ENCODE data around the gene PTPRG.

Gene PTPRG

GRCh38 chr3:62193586-62194345 is 632.4 kb downstream of the PTPRG start:
- no peak overlapping the region for H3K4me3 ChIP-seq
- H3K27ac ChIP-seq, result no peak overlapping the region

GRCh38 chr3:62197350-62198012 is 636.1 kb downstream of the PTPRG start:
- no peak overlapping the region for H3K27ac ChIP-seq
- no peak overlapping the region for H3K4me3 ChIP-seq

- H3K4me3 ChIP-seq, result no peak overlapping the region
- no peak overlapping the region for H3K27ac ChIP-seq
Observed at GRCh38 chr3:62199126-62199525, 637.8 kb downstream of the PTPRG start.

GRCh38 chr3:62201438-62202035 is 640.2 kb downstream of the PTPRG start:
- Histone ChIP-seq H3K27ac (no peak overlapping the region), H3K4me3 (no peak overlapping the region)

- H3K27ac ChIP-seq, result no peak overlapping the region
- no peak overlapping the region for H3K4me3 ChIP-seq
Observed at GRCh38 chr3:62203152-62203551, 641.8 kb downstream of the PTPRG start.

DNA sequence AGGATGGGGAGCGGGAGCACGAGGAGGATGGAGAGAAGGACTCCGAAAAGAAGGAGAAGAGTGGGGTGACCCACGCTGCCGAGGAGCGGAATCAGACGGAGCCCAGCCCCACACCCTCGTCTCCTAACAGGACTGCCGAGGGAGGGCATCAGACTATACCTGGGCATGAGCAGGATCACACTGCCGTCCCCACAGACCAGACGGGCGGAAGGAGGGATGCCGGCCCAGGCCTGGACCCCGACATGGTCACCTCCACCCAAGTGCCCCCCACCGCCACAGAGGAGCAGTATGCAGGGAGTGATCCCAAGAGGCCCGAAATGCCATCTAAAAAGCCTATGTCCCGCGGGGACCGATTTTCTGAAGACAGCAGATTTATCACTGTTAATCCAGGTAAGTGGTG is 642.2 kb downstream of the PTPRG start:
- no peak overlapping the region for H3K27ac ChIP-seq

GRCh38 chr3:62207197-62207596 is 645.8 kb downstream of the PTPRG start:
- Histone ChIP-seq H3K4me3 (no peak overlapping the region), H3K27ac (no peak overlapping the region)

More for the DNA sequence above, 642.2 kb downstream of the PTPRG start:
- H3K4me3 ChIP-seq, result no peak overlapping the region

DNA sequence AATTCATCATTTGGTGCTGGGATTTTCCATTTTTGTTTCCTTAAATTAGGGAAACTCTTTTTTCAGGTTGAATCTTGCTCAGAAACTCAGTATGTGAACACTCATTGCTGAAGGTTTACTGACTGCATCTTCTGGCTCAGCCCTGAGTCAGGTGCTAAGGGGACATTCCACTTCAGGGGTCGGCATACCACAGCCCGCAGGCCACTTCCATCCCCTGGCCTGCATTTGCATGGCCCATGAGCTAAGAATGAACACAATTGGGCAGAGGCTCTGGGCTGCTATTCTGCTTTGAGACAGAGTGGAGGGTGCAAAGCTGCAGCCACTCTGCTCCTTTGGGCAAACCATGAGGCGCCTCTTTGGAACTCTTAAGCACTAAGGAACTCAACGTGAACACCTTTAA is 647.0 kb downstream of the PTPRG start:
- no peak overlapping the region for H3K27ac ChIP-seq

GRCh38 chr3:62209101-62209500 is 647.7 kb downstream of the PTPRG start:
- H3K27ac ChIP-seq, result no peak overlapping the region
- no peak overlapping the region for H3K4me3 ChIP-seq

More for the DNA sequence above, 647.0 kb downstream of the PTPRG start:
- no peak overlapping the region for H3K4me3 ChIP-seq

GRCh38 chr3:62210011-62210410 is 648.6 kb downstream of the PTPRG start:
- Histone ChIP-seq H3K4me3 (no peak overlapping the region), H3K27ac (no peak overlapping the region)

GRCh38 chr3:62211675-62212429 is 650.5 kb downstream of the PTPRG start:
- no peak overlapping the region for H3K27ac ChIP-seq
- no peak overlapping the region for H3K4me3 ChIP-seq

GRCh38 chr3:62214850-62215249 is 653.5 kb downstream of the PTPRG start:
- Histone ChIP-seq H3K4me3 (no peak overlapping the region), H3K27ac (no peak overlapping the region)

DNA sequence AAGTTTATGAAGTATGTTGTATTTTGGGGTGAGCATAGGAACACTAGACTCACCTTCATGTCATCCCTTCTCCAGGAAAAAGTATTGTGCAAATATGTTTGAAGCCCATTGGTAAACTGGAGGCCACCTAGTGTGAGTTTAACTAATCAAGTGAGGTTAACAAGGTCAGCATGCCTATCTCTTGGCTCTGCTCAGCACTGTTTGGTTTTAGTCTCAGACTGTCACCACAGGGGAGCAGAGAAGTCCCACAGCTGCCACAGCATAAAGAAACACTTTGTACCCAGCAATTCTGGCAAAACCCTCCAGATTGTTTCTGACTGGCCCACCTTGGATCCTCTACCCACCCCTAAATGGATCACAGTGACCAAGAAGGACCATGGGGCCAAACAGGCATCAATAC is 659.2 kb downstream of the PTPRG start:
- Histone ChIP-seq H3K4me3 (no peak overlapping the region), H3K27ac (no peak overlapping the region)

DNA sequence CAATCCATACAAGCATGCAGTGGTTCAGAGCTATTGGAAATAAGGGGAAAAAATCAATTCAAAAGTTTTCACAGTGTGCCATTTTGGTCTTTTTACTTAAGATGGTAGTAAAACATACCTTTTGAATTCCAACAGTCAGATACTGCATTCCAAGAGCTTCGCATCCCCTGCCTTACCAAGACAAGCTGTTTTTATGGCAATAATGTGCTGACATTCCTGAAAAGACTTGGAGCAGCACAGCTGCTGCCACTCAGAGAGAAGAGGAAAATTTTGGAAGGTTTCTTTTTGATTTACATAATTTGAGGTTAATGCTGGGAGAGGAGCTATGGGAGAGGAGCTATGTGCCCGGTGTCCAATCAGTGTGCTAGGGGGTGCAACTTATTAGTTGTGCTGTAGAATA is 663.7 kb downstream of the PTPRG start:
- H3K4me3 ChIP-seq, result no peak overlapping the region
- no peak overlapping the region for H3K27ac ChIP-seq

DNA sequence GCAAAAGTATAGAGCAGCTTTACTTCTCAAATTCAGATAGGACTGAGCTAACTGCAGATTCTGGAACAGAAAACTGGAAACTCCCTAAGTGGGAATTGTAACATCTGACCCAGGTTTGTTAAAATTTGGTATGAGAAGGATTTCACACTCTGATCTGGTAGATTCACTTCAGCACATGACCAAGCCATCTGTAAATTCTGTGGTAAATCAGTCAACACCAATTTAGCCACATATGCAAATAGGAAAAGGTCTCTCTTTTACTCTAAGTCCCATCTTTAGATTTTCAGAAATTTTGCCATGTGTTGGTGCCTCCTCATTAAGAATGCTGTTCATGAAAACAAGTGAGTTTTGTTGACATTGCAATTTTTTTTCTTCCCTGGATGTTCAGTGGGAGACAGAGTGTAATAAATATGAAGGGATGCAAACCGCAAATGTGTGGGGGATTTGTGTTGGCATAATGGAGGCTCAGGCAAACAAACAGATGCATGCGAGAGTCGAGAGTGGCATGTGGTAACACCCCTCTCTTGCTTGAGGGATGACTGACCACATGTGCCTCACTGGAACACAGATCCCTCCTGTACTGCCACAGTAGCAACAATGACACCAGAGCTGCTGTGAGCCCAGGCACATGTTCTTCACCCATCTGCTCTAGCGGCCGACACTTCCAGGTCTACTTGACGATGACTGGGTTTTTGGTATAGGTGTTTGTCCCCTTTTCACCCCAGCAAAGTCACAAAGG is 665.4 kb downstream of the PTPRG start:
- no peak overlapping the region for H3K4me3 ChIP-seq

DNA sequence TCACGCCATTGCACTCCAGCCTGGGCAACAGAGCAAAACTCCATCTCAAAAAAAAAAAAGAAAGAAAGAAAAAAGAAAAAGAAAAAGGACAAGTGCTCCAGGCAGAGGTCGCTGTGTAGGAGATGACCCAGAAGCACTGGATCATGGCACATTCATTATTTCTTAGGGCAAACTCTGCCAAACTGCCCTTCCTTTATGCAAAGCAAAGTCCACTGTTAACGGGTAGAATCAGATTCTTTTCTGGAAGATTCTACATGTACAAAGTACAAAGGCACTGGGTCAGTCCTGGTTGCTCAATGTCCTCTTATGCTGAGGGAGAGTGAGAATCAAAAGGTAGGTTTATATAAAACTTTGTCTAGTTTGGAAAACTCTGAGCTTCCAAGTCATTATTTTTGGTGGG is 667.1 kb downstream of the PTPRG start:
- Histone ChIP-seq H3K4me3 (no peak overlapping the region), H3K27ac (no peak overlapping the region)

More for the DNA sequence above, 665.4 kb downstream of the PTPRG start:
- H3K27ac ChIP-seq, result no peak overlapping the region

GRCh38 chr3:62229211-62229610 is 667.8 kb downstream of the PTPRG start:
- H3K4me3 ChIP-seq, result no peak overlapping the region
- no peak overlapping the region for H3K27ac ChIP-seq

GRCh38 chr3:62229908-62230307 is 668.5 kb downstream of the PTPRG start:
- Histone ChIP-seq H3K27ac (no peak overlapping the region), H3K4me3 (no peak overlapping the region)

DNA sequence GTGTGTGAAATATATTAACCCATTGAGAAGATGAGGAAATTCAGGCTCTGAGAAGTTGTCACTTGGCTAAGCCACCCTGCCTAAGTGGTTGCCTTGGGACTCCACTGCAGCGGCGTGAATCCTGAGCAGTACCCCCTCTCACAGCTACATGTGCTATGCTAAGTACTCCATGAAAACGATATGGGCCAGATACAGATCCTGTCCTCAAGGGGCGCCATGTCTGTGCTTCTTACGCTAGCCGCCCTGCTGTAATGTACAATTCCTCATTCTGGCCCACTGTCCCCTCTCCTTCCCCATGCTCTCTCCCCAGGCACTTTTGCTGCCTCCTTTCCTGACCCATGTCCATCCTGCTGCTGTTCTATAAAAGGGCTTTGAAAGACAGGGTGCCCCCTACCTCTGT is 671.7 kb downstream of the PTPRG start:
- no peak overlapping the region for H3K27ac ChIP-seq
- no peak overlapping the region for H3K4me3 ChIP-seq

DNA sequence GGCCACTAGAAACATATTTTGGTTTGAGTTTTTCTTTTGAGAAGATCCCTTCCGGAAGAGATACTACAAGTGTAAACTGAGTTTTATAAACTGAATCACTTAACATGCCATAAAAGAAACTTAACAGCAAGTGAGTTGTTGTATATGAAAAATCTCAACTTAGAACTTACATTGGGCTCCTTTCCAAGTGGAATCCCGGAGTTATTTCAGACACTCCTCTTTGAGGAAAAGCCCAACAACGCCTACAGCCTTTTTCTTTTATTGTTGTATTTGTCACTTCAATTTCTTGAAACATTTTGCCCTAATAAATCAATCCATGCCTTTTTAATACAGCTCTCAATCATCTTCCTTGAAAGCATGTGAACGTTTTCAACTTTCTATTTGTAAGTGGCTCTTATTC is 674.6 kb downstream of the PTPRG start:
- no peak overlapping the region for H3K27ac ChIP-seq
- H3K4me3 ChIP-seq, result no peak overlapping the region
